HepG2 (cell line): ENCODE data around the gene RSKR. TPM values are rescaled to one million over a fixed set of nuclear protein-coding genes. Genes with fewer than 3 reads are reported as not detected.

Source experiments
- CC2D1A ChIP-seq: sonication (generic); formaldehyde crosslinking; IDR thresholded peaks from 2 replicates; pipeline ENCODE4 v1.8.1; 2023; ENCODE audit warnings: mild to moderate bottlenecking, missing genetic modification reagents
- ELF1 ChIP-seq: sonication (generic); formaldehyde crosslinking; IDR thresholded peaks from 2 replicates; pipeline ENCODE4 v1.4.0; 2020; ENCODE audit warnings: missing genetic modification reagents
- EZH2 ChIP-seq: conservative IDR thresholded peaks from 2 replicates; pipeline ENCODE4 v1.6.1; 2012; ENCODE audit warnings: mild to moderate bottlenecking, low read depth, low read length, moderate library complexity
- GABPA ChIP-seq, 2 experiments: IDR thresholded peaks; 2 replicates each; pipeline ENCODE4 v1.6.1; 2011 to 2016; ENCODE audit warnings: low read depth in 2 of 2, low read length in 1 of 2, missing biosample characterization in 1 of 2, missing genetic modification characterization in 1 of 2
- HMG20A ChIP-seq: IDR thresholded peaks from 2 replicates; pipeline ENCODE4 v1.6.1; 2016; ENCODE audit warnings: borderline replicate concordance
- KLF9 ChIP-seq: IDR thresholded peaks from 2 replicates; pipeline ENCODE4 v1.6.1; 2016; ENCODE audit warnings: low read depth
- MYNN ChIP-seq: sonication (generic); formaldehyde crosslinking; IDR thresholded peaks from 2 replicates; pipeline ENCODE4 v1.4.0; 2020; ENCODE audit warnings: mild to moderate bottlenecking, low read depth, missing genetic modification reagents
- RFXAP ChIP-seq: sonication (generic); formaldehyde crosslinking; IDR thresholded peaks from 2 replicates; pipeline ENCODE4 v1.4.0; 2020; ENCODE audit warnings: missing genetic modification reagents, borderline replicate concordance
- SAP130 ChIP-seq: IDR thresholded peaks from 2 replicates; pipeline ENCODE4 v1.6.1; 2016; ENCODE audit warnings: low read depth
- SIN3A ChIP-seq: IDR thresholded peaks from 2 replicates; pipeline ENCODE4 v1.6.1; 2011; ENCODE audit warnings: low read depth, mild to moderate bottlenecking, control low read depth, low read length, borderline replicate concordance
- SOX5 ChIP-seq: IDR thresholded peaks from 2 replicates; pipeline ENCODE4 v1.6.1; 2016; ENCODE audit warnings: borderline replicate concordance
- TBL1XR1 ChIP-seq: fragments of 150-350 bp; IDR thresholded peaks from 2 replicates; pipeline ENCODE4 v1.6.1; 2014; ENCODE audit warnings: borderline replicate concordance, low read length; ENCODE audit not compliant: partially characterized antibody
- TEAD2 ChIP-seq: sonication (generic); formaldehyde crosslinking; IDR thresholded peaks from 2 replicates; pipeline ENCODE4 v1.9.0; 2021; ENCODE audit warnings: missing genetic modification reagents
- TGIF2 ChIP-seq: IDR thresholded peaks from 2 replicates; pipeline ENCODE4 v1.6.1; 2016; ENCODE audit warnings: control low read depth, missing compliant biosample characterization
- ZNF354B ChIP-seq: sonication (generic); formaldehyde crosslinking; IDR thresholded peaks from 2 replicates; pipeline ENCODE4 v1.8.0; 2022; ENCODE audit warnings: mild to moderate bottlenecking, missing genetic modification reagents
- ZNF431 ChIP-seq: sonication (generic); formaldehyde crosslinking; IDR thresholded peaks from 2 replicates; pipeline ENCODE4 v1.9.0; 2022; ENCODE audit warnings: missing genetic modification reagents, low read depth, mild to moderate bottlenecking, borderline replicate concordance
- ZNF777 ChIP-seq: sonication (generic); formaldehyde crosslinking; IDR thresholded peaks from 2 replicates; pipeline ENCODE4 v1.4.0; 2020; ENCODE audit warnings: missing genetic modification reagents
- polyA plus RNA-seq, 8 experiments: library from polyadenylated mRNA; depleted of rRNA in 3 of 8; stranded (reverse) in 7 of 8; unstranded in 1 of 8; fragments of >200 nt; fragmentation: Illumina TruSeq in 4 of 8; extraction: Trizol in 4 of 8; gene quantifications; 2 replicates each; pipeline versions ENCODE4 v1.2.1 to v1.2.3, GENCODE V29; 2011 to 2016; ENCODE audit warnings: low read depth in 4 of 8, missing spikeins in 1 of 8, mixed read lengths in 1 of 8; ENCODE audit not compliant: insufficient read depth in 1 of 8
- total RNA-seq, 5 experiments: library from RNA; depleted of rRNA; stranded (reverse); fragments of >200 nt; fragmentation: Illumina TruSeq; extraction: Trizol; gene quantifications; 2 replicates each; pipeline ENCODE4 v1.2.3, GENCODE V29; 2016; ENCODE audit warnings: low read depth in 1 of 5
- TF ChIP-seq, protein P1 (sequence below): sonication (generic); formaldehyde crosslinking; IDR thresholded peaks from 2 replicates; pipeline ENCODE4 v1.5.0; 2020; ENCODE audit warnings: mild to moderate bottlenecking, missing genetic modification reagents, moderate library complexity
- TF ChIP-seq, protein P2 (sequence below): sonication (generic); formaldehyde crosslinking; conservative IDR thresholded peaks from 2 replicates; pipeline ENCODE4 v1.4.0; 2020; ENCODE audit warnings: missing genetic modification reagents

RSKR gene
- total and polyA plus RNA-seq, 2 of the 13 experiments (the other 11 are each of a cell fraction or from before 2014, with no cell fraction given) = 5.0 to 10.4 TPM

DNA sequence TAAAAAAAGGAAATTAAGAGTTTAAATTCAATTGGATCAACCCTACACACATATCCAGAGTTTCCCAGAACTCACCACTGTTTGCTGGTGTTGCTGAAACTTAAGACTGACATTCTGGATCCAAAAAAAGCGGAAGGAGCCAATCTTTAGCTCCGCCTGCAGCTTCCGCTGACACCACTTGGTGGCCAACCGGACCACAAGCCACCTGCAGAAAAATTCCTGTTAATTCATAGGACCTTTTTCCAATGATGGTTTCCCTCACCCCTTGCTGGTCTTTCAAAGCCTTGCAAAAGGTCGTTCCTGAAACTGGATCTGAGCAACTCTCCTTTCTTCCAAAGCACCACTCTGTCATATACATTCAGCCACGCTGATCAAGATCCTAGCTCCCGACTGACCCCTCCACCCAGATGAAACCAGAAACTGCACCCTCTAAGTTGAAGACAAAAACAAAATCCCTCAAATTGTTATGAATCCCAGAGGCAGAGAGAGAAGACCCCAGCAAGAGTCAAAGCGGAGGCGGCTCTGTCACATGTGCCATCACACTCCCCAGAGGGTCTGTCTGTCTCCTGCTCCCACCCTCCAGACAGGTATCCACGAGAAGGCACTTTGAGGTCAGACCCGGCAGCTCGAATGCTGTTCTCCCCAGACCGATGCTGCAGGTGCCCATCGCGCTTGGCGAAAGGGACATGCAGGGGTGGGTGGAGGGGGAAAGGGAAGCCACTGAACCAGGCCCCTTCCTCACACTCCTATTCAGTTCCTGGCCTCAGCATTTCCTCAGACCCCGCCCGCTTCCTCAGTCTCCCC lies 30.2 kb upstream of the RSKR start (continued):
- TF ChIP-seq ZNF777 (CRISPR knock-in tag) (no peak; the same call in 1 of the 2 replicates), TEAD2 (CRISPR knock-in tag) (no peak), RFXAP (CRISPR knock-in tag) (no peak), KLF9 (CRISPR knock-in tag) (no peak), ZNF431 (CRISPR knock-in tag) (no peak), TGIF2 (CRISPR knock-in tag) (peak; percentile 61; the same call in 1 of the 2 replicates), HMG20A (no peak), ELF1 (peak; percentile 43), CC2D1A (CRISPR knock-in tag) (no peak), MYNN (peak; percentile 62; the same call in 1 of the 2 replicates), EZH2 (no peak), GABPA (IDR thresholded peaks at IDR 0.05; ENCODE audit: low read depth, low read length) (peak; percentile 8; the same call in 1 of the 2 replicates), GABPA (CRISPR knock-in tag; IDR thresholded peaks at IDR 0.05; ENCODE audit: low read depth) (peak; percentile 79), SOX5 (CRISPR knock-in tag) (no peak), SIN3A (peak; percentile 2; the same call in 1 of the 2 replicates), ZNF354B (no peak), SAP130 (CRISPR knock-in tag) (peak; percentile 50; the same call in 1 of the 2 replicates), TBL1XR1 (no peak)
- TF ChIP-seq, protein P1, sequence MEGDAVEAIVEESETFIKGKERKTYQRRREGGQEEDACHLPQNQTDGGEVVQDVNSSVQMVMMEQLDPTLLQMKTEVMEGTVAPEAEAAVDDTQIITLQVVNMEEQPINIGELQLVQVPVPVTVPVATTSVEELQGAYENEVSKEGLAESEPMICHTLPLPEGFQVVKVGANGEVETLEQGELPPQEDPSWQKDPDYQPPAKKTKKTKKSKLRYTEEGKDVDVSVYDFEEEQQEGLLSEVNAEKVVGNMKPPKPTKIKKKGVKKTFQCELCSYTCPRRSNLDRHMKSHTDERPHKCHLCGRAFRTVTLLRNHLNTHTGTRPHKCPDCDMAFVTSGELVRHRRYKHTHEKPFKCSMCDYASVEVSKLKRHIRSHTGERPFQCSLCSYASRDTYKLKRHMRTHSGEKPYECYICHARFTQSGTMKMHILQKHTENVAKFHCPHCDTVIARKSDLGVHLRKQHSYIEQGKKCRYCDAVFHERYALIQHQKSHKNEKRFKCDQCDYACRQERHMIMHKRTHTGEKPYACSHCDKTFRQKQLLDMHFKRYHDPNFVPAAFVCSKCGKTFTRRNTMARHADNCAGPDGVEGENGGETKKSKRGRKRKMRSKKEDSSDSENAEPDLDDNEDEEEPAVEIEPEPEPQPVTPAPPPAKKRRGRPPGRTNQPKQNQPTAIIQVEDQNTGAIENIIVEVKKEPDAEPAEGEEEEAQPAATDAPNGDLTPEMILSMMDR (CRISPR knock-in tag) = peak; percentile 56
- TF ChIP-seq, protein P2, sequence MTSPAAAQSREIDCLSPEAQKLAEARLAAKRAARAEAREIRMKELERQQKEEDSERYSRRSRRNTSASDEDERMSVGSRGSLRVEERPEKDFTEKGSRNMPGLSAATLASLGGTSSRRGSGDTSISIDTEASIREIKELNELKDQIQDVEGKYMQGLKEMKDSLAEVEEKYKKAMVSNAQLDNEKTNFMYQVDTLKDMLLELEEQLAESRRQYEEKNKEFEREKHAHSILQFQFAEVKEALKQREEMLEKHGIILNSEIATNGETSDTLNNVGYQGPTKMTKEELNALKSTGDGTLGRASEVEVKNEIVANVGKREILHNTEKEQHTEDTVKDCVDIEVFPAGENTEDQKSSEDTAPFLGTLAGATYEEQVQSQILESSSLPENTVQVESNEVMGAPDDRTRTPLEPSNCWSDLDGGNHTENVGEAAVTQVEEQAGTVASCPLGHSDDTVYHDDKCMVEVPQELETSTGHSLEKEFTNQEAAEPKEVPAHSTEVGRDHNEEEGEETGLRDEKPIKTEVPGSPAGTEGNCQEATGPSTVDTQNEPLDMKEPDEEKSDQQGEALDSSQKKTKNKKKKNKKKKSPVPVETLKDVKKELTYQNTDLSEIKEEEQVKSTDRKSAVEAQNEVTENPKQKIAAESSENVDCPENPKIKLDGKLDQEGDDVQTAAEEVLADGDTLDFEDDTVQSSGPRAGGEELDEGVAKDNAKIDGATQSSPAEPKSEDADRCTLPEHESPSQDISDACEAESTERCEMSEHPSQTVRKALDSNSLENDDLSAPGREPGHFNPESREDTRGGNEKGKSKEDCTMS (CRISPR knock-in tag) = no peak
- TF ChIP-seq, all 625 proteins: peak for 17
